GM19240 (cell line): ENCODE measurements around the gene LMO1.

Experiments used
- DNase-seq: peaks from one replicate; pipeline ENCODE4 v3.0.0; 2011; ENCODE audit warnings: low spot score; ENCODE audit not compliant: insufficient read length

Gene LMO1

DNA sequence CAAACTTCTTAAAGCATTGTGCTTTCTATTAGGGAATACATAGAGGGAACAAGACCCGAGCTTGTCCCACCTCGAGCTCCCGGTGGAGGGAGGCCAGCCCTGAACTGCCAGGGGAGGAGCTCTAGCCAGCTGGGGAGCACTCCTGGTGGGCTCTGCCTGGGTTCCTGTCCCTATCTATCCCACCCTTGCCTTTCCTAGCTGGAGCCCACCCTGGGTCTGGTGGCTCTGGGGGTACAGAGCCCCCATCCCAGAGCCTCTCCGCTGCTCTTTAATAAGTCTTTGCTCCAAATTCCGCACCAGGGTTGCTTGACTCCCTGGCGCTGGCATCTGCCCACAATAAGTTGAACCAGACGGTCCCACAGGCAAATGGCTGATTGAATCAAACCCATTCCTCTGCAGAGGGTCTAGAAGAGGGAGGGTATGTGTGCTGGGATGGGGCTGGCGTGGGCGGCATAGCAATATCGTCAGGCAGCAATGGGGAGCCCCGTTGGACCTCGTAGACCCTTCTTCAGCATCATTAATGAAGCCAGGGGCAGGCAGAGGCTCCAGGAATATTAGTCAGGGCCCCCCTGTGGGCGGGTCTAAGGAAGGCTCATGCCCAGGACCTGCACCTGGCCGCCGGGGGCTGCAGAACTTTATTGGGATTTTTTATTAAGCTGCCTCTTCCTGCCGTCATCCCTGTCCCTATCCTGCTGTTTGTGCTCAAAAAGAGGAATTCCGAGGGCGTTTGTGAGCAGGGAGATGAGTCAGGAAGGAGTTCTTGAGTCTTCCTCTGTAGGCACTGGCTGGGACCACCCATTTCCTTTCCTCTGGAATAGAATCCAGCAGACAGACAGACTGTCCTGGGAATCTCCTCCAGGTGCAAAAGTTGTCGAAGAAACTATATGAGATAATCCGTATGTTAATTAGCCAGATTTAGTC is 56.3 kb downstream of the LMO1 start:
- DNase-seq, result no peak

DNA sequence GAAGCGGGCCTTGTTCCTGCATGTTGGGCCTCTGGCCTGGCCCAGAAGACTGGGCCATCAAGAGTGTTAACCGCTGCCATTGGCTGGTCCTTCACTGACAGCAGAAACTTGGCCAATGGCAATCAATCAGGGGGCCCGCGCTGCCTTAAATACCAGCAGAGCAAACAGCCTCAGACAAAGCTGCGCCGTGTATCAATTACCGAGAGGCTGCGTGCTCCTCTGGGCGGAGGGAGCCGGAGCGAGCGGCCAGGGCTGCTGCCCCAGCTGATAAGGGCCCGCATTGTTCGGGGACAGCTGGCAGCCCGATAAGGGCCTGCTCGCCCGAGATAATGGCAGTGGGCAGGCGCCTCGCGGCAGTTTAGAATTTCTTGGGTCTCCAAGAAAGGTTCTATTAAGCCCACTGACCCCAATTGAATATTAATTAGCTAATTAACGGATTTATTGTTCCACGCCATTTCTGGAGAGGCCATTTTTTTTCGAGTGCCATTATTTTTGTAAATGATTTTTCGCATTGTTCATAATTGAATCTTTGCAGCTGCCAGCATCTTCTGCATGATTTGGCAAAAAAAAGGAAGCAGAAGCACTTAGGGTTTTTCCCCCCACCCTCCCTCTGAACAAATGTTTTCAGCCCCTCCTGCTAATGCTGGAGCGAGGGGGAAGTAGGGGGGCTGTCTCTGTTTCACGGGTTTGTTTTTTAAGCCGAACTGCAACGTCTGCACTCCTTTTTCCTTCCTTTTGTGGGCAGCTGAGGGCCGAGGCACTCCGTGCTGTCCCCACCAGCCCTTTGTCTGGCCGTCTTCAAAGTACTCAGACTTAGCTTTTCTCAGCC is 57.2 kb downstream of the LMO1 start:
- DNase-seq, result no peak

DNA sequence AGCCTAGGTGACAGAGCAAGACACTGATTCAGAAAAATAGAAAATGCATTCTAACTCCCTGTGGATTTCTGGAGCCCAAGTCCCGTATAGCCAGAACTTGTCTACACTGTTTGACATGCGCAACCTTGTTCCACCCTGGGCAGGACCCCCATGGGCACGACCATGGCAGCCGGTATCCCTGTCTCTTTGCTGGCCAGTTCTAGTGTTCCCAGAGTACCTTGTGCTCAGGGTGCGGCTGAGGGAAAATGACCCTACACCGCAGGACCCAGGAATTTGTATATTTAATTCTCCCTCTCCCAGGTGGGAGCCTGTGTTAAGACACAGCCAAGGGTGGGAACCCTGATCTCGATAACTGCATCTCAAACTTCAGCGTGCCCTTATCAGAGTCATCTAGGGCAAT is 58.1 kb downstream of the LMO1 start:
- DNase-seq, result no peak

DNA sequence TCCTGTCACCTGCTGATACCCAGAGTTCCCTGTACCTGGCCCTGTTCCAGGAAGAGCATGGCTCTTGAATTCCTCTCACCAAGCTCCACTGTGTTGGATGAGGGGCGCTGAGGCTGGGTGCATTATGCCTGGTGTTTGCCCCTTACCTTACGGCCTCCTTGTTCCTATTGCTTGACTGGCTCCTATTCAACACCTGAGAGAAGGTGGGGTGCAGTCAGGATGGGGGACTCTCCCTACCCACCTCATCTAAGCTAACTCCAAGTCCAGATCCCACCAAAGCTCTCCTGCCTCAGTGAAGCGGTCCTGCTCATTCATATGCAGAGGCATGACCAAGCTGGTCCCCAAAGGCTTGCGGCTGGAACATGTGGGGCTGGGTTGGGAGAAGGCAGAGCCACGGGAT is 59.1 kb downstream of the LMO1 start:
- DNase-seq, result no peak

DNA sequence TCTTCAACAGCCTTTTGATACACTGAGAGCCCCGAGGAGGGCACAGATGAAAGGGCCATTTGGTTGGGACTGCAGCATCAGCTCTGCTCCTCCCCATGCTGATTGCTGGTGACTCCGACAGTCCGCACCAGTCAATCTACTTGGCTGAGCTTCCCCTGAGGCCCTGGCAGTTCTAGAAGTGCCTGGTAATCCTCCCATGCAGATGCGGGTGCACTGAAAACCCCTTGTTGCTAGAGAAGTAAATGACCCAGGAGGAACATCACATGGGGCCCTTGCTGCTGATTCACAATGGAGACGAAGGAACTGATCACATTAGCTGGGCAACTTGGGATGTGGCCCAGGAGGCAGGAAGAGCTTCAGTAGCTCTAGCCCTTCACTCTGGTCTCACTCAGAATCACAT is 59.7 kb downstream of the LMO1 start:
- DNase-seq, result no peak

DNA sequence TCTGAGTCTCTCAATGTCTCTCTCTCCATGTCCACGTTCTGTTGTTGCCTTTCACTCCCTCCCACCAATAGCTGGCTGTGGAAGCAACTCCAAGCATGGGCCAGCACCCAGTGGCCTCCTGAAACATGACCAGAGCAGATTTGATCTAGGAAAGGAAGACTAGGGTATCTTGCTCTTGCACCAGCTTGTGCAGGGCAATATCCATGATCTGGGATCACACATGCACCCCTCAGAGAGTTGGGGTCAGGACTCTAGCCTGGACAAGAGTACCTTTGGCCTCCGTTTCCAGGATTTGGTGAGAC is 60.3 kb downstream of the LMO1 start:
- DNase-seq, result no peak

DNA sequence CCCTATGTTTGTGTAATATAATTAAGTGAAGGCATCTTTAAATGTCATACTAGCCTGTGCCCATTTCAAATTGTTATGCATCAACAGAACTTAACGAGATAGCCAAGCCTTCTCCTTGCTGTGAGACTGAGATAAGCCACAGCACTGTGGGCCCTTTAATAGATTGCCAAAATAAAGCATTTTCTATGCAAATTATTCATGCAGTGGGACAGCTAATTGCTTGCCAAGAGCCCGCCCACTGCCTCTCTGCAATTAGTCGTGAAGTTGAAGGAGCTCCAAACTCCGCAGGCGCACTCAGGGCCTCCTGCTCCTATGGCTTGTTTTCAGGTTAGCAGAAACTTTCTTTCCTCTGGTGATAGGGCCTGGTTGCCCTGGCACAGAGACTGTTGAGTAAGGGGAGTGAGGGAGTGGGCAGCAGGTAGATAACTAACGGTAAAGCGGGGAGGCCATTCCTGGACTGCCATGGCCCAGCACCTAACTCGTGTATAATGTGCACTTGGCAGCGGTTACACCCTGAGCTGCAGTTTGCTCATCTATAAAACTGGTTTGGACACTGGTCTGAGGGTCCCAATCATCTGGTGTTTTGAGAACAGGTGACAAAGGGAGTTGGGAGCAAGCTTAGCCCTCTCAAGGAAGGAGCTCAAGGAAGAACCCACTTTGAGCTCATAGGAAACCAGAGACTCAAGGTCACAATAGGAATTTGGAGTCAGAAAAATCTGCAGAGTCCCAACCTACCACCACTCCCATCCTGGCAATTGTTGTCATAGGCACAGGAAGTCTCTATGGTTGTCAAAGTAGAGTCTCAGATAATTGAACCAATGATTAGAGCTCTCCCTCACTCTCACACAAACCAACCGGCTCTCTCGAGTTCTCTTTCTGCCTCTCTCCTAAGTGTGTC is 60.9 kb downstream of the LMO1 start:
- no peak for DNase-seq

DNA sequence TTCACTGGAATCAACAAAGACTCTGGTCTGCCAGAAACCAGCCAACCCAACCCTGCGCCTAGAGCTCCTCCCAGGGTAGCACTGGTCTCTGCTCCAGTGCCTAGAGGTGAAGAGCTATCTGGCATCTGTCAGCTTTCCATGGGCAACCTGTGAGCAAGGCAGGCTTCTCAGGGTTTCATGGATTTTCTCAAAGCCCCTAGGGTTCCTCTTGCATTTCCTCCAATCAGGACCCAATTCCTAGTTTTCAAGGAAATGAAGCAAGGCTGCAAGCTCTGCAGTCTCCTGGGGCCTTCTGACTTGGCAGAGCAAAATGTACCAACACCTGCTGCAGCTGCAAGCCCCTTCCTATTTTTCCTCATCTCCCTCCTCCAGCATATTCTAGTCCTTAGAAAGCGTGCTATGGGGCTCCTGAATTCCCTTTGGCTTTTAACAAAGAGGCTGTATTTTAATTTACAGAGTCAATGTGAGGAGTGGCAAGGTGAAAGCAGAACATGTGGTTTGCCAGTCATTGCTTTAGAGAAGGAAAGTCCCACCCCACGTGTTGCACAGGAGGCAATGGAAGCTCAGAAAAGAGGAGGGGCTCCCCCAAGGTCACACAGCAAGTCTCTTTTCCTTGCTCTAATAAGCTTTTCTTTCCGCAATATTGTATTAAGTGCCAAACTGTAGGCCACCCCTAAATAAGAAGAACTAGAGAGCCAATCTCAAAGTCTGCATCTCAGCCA is 61.9 kb downstream of the LMO1 start:
- no peak for DNase-seq

DNA sequence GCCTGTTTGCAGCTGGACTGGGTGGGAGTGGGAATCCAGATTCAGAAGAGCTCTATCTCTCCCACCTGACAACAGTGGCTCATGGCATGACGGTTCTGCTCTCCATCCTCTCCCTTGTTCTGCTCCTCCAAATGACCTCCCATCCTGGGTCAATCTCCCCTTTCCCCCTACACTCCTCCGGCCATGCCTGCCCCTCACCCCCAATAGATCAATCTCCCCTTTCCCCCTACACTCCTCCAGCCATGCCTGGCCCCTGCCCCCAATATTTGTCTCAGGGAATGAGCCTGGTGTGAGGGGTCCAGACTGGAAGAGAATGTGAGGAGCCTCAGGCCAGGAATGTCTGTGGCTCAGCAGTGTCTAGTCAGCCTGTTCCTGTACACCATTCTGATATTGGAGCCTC is 64.0 kb downstream of the LMO1 start:
- DNase-seq, result no peak

DNA sequence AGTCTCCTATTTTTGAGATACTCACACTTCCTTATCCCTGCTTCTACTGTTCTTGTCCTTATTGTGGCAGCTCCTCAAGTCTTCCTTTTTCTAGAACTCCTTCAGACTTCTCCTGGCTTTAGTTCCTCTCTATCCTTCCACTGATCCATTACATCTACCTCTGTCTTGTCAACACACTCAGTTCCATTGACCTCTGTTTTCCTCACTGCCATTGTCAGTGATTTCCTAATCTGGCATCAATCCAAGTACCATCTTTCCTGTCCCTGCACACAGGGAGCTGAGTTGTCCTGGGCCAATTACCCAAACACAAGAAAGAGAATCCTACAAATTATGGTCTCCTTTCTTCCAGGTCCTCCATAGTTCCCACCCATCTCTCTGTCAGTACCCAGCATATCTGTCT is 66.9 kb downstream of the LMO1 start:
- no peak for DNase-seq

DNA sequence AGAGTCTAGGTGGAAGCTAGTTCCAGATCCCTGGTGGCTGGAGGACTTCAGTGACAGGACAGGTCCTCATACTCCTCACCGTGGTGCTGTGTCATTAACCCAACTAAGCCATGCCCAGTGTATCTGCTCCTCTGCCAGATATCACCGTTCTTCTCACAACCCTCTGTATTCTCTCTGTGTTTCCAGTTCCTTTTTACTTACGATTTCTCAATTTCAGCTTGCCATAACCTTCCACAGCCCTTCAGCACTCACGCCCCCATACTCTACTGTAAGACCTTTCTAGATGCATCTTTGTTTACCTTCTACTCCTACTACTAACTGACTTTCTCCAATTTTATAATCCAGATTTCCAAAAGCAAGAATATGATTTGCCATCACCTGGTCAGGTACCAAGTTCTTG is 68.7 kb downstream of the LMO1 start:
- DNase-seq, result no peak

DNA sequence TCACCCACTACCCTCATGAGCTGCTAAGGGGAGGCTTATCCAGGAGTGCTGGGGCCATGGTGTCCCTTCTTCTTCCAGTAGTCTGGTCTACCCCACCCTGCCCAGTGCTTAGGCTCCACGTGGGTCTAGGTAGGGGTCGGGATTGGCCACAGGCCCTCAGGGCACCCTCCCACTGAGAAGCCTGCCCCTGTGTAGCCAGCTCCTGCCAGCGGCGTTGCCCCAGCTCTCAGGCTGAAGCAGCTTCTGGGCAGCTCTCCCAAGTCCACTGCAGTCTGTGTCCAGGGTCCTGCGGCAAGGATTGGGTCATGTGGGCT is 70.8 kb downstream of the LMO1 start:
- DNase-seq, result no peak

DNA sequence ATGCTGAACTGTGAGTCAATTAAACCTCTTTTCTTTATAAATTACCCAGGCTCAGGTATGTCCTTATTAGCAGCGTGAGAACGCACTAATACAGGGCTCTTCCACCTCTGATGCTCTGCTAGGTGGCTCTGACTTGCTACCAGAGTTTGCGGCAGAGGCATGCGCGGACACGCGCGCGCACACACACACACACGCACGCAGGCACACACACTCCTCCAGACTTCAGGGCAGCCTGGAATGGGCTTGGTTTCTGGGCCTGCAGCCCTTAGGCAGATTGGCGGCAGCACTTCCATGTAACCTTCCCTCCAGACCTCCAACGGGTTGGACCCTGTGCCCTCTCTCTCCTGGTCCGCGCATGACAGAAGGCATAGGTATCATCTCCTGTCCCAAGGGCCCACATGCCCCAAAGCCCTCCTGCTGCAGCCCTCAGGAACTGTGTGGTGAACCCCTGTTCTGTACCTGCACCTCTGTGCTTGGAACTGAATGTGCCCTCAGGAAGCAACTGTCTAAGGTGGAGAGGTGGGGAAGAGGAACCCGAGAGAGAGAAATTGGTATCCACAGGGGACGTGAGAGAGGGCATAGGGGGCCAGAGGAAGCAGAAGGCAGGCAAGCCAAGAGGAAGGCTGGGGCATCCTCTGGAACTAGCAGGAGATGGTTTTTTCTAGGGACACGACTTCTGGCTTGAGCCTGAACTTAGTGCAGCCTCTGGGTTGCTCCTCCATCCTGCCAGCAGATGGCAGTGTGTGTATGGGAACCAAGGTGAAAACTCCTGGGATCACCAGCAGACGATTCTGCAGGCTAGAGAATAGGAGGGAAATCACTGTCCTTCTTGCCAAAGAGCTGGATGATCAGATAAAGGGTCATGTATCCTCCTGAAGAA is 71.4 kb downstream of the LMO1 start:
- peak; percentile 59 for DNase-seq

DNA sequence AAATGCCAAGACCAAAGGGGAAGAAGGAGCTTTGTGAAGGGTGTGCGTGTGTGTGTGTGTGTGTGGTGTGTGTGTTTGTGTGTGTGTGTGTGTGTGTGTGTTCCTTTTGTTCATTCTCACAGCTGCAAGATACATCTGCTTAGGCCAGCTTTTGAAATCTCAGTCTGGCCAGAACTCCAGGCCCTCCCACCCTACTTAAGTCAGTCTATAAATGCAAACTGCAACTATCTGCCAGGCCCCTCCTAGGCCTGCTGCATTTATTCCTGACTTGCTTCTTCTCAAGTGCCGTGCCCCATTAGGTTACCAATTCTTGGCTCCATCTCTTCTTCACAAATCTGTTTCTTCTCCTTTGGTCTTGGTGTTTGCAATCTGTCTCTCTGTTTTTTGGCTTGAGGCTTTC is 73.2 kb downstream of the LMO1 start:
- no peak for DNase-seq

DNA sequence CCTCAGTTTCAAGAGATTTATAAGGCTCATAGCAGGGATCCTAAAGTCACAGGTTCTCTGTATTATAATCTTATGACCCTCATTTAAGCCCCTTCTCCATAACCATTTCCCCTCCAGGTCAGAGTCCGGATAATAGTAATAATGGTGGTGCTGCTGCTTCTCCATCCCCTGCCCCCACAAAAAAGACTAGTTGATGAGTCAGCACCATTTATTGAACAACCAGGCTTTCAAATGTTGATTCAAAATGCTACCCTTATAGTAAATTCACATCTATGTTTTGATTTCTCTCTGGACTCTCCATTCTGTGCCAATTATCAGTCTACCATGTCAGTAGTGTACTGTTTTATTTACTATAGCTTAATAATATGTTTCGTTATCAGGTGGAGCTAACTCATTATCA is 77.2 kb downstream of the LMO1 start:
- DNase-seq, result no peak

DNA sequence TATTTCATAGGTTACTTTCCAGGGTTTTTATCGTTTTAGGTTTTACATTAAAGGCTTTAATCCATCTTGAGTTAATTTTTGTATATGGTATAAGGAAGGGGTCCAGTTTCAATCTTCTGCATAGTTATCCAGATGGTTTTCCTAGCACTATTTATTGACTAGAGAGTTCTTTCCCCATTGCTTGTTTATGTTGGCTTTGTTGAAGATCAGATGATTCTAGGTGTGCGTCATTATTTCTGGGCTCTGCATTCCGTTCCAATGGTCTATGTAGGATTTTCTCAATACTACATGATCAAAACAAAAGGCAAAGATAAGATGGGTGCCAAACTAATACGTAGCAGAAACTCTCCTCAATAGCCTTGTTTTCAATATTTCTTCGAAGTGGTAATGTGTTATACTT is 80.6 kb downstream of the LMO1 start:
- no peak for DNase-seq

DNA sequence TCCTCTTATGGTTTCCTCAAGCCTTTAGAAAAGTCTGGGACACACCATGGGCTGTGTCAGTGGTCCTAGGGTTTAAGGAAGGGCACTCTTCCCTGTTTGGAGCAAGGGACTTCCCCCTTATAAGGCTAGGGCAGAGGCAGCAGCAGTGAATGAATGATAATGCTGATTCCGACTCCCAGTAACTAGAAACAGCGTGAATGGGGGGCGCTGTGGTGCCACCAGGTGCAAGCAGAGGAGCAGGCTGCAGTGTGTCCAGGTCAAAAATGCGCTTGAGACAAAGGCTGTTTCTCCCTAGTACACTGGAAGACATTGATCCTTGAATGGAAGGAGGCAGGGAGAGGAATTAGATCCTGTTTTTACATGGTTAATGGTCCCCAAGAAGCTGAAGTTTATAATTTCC is 83.2 kb downstream of the LMO1 start:
- no peak for DNase-seq

DNA sequence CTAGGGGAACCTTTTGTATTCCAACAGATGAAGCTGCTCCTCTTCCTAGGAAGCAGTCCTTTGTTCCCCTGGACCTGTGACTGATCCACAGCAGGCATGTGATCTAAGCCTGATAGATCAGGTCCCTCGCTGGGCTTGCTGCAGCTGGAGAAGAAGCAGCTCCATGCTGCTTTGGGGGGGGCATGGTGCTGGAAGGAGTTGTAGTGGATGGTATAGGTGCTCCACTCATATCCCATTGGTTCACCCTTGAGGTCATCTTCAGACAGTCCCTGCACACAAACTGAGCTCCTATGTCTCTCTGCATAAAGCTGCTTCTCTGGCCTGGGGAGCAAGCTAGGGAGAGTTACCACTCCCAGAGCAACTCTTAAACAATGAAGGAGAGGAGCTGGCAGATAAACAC is 85.4 kb downstream of the LMO1 start:
- DNase-seq, result no peak

DNA sequence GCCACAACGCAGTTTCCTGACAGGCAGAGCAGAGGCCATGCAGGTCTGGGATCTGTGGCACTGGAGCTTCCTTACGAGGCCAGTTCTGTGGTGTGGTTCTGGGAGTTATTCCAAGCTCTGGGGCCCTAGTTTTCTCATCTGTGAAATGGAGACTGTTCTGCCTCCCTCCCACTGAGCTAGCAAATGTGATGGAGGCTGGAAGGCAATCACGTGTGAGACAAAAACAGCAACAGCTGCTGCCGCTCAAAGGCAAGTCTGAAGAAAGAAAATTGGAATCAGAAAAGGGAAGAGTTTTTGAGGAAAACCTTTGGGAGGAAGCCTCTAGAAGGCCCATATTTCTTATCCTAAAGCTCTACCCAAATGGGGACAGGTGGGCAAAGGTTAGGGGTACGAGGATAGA is 86.5 kb downstream of the LMO1 start:
- DNase-seq, result no peak
